Midbrain (tissue), 1 donor: ENCODE measurements around the gene TLL2.
A peak's percentile ranks its signal among the peaks of the same experiment; 100 is the strongest.

Source experiments
- DNase-seq: peaks from one replicate; lab custom pipeline; 2025; lab: John Stamatoyannopoulos, UW

Gene TLL2

DNA sequence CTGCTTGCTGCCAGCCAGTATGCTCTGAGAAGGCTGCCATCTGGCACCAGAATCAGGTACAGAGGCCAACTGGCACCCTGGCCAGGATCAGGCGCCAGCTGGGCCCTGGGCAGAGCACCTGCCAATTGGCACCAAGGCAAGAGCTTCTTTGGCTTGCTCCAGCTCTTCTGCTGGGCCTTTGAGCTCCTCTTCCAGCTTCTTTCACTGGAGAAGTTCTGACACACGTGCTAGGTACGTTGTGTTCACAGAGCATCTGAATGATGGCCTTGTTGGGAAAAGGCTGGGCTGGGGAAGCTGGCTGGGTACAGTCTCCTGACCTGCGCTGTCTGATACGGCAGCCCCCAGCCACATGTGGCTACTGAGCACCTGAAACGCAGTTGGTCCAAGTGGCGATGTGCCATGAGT, 123.3 kb downstream of the TLL2 start:
- DNase-seq = peak; percentile 84

DNA sequence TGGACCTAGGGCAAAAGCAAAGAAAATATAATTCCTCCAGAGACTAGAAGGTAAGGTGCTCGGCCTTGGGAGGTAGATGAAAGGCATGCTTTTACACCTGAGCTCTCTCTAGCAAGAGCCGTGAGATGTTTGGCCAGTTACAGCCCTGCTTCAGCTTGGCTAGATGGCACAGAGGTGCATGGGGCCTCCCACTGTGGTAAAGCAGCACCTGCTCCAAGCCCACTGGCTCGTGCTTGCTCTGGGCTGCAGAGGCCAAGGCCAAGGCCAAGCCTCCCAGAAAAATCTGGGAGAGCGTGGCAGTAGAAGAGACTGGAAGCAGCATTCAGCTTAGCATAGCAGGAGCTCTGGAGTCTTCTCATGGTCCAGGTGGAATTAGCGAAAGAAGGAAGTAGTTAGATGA, 123.9 kb downstream of the TLL2 start:
- no peak for DNase-seq

DNA sequence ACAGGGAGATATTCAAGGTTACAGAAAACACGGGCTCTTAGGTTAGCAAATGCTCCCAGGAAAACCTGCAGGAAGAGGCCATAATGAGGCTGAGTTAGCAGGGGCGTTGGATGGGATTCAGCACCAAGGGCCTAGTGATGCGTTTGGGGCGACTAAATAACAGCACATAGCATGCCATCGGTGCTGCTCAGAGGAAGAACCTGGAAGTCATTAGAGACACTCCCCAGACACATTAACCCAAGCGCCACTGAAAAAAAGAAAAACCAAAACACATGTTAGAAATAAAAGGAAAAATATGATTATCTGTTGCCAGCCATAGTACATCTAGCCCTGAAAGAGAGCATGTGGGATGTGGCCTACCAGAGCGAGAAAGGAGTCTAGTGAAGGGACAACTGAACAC, 126.1 kb downstream of the TLL2 start:
- no peak for DNase-seq

DNA sequence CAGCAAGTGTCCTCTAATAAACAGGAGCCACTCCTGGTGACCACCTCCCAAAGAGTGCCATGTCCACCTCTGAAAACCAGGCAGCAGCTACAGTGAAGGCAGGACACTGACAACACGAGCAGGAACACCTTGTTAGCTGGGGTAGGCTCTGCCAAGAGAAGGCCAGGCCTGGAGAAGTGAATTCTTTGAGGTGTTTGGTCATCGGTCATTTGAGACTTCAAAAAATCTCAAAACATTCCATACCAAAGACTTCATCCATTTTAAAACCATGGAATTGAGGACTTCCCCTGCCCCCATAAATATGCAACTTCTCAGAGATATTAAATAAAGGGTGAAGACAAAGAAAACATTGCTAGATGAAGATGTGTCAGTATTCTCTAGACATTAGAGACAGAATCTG, 126.6 kb downstream of the TLL2 start:
- DNase-seq = no peak

DNA sequence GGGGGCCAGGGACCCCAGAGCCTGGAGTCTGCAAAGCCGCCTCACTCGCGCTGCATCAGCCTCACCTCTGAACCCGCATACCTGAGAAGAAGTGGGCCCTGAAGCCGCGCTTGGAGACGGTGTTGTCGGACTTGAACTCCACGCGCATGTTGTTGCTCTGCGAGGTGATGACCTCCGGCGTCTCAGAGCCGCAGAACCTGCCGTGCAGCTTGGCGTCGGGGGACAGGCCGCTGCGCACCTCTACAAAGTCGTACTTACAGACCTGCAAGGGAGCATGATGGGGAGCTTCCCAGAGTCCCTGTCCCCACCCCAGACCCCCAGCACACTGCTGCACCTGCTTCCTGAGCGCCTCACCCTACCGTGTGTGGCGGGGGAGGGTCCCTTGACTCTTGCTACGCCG, 129.2 kb downstream of the TLL2 start:
- no peak for DNase-seq

DNA sequence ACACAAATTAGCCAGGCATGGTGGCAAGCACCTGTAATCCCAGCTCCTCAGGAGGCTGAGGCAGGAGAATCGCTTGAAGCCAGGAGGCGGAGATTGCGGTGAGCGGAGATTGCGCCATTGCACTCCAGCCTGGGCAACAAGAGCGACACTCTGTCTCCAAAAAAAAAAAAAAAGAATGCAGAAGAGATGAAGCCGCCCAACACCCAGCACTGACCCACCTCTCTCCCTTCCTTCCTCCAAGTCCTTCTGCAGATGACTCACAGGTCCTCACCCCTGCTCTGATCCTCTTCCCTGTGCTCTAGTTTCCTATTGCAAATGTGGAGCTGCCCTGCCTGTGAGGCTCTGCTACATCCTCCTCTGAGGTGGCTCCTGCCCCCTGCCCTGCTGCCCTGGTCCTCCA, 132.9 kb downstream of the TLL2 start:
- no peak for DNase-seq

DNA sequence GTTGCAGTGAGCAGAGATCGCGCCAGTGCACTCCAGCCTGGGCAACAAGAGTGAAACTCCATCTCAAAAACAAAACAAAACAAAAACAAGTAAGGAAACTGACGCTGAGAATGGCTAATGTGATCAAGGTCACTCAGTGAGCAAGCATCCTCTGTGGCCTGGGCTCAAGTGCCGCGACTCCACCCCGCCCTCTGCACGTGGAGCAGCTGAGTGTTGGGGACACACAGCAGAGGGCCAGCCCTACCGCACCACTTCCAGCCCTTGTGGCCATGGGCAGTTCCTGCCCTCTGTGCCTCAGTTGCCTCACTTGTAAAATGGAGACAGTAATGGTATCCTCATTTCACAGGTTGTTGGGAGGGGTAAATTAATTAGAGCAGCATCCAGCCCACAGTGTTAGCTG, 134.0 kb downstream of the TLL2 start:
- no peak for DNase-seq

DNA sequence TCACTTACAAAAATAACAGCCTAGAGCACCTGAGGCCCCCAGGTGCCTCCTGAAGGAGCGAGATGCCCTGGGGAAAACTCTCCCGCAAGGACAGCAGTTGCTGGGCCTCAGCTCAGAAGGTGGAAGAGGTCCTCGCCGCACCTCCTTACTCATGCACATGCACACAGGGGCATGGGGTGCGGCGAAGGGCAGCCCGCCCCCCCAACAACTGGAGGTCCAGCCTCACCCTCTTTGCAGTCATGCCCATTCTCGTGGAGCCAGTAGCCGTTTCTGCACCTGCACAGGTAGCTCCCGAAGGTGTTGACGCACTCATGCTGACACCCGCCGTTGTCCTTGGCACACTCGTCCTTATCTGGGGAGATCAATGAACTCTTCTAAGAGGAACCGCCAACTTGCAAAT, 135.0 kb downstream of the TLL2 start:
- no peak for DNase-seq

DNA sequence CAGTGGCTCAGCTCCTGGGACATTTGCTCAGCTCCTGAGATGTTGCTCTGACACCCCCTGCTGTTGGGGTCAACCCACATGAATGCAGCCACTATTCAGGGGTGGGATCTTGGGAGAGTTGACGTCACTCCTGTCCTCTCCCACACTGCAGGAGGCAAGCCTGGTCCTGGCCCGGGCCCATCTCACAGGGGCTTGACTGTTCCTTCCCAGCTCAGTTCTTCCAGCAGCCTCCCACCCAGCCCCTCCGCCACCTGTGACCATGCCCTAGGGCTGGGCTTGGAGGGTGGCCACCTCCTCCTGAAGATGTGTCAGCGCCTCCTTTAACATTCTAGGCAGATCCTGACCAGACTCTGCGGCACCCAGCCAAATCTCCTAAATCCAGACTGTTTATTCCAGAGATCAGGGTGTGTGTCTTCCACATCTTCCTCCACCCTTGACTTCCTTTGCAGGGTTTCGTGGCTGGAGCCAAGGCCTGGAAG, 135.9 kb downstream of the TLL2 start:
- no peak for DNase-seq

DNA sequence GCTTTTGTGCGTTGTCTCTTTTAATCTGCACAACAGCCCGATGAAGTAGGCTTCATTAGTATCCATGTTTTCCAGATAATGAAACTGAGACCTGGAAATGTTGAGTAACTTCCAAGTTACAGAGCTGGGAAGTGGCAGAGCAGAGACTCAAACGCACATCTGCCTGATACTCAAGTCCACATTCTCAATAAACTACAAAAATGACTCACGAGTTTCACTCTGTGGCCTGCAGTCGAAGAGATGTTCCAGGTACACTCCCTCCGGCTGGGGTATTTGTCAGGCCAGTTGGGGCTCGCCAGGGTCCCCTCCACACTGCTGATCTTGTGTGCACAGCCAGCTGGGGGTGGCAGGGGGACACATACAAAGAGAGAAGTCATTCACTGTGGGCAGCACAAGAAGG, 137.2 kb downstream of the TLL2 start:
- DNase-seq = no peak

DNA sequence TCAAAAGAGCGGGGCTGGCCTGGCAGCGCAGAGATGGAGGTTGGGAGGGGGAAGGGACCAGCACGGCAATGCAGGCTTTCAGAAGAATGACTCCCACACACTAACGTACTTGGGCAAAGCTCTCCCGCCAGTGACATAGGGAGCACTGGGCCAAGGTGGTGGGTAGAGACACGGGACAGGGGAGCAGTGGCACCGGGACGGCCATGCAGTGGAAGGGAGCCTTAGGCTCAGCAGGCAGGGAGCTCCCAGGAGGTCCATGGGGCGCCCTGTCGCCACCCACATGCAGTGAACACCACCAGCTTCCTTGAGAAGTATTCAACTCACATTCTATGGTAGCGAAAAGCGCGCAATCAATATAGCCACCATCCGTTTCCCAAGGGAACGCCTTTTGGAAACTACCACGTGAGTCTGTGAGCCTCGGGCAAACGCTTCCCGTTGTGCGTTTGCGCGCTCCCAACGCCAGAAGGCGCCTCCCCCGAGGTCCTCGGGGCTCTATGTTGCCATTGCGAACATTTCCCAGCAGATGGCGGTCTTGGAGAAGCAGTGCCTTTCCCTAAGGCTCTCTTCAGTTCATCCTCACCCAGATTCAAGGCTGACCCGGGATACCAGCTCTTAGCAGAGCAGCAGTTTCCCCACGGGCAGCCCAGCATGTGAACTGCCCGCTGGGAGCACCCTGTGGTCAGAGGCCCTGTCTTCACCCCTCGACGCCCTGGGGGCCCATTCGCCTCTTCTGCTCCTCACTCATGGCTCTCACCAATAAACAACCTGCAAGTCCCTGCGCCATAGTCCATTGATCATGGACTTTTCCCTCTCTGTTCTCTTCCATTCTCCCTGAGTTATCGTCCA, 138.5 kb downstream of the TLL2 start:
- DNase-seq = peak; percentile 91

DNA sequence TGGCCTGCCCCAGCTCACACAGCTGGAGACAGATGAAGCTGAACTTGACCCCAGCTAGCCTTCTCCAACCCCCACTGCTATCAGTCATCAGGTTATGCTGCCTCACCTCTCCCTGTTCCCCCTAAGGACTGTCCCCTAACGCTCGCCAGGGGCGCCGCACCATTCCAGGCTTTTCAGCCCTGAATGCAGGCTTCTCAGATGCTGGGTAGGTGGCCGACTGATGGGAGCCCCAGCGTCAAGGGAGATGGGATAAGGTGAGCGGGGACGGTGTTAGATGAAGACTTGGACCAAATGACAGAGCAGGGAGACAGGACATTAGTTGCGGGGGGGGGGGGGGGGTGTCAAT, 139.1 kb downstream of the TLL2 start:
- DNase-seq = no peak

DNA sequence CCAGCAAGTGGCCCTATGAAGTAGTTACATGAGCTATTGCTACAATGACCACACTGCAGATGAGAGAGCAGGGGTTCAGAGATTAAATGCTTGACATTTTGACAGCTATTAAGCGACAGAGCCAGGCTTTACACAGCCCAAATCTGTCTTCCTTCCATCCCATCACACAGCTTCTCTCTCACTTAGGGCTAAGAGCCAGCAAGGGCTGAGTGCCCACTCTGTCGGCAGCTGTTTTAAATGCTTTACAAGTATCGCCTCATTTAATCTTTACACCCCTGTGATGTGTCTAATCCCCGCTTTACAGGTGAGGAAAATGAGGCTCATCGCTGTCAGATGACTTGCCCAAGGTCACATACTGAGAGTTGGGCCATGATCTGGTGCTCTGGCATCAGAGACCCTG, 139.7 kb downstream of the TLL2 start:
- no peak for DNase-seq

DNA sequence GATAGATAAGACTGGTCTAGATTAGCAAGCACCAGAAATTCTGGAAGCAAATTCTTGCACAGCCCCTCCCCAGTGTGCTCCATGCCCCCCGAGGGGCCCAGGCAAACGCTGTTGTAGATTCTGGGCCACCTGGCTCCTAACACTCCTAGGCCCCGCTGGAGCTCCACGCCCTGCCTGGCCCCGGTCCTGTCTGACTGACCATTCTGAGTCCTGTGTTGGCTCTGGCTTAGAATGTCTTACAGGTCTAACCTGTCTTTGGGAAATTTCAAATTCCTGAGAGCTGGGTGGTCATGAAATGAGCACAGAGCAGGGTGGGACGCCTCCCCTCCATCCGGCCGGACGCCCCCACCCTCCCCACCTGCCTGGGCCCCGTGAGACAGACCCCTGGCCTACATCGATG, 142.4 kb downstream of the TLL2 start:
- DNase-seq = no peak

DNA sequence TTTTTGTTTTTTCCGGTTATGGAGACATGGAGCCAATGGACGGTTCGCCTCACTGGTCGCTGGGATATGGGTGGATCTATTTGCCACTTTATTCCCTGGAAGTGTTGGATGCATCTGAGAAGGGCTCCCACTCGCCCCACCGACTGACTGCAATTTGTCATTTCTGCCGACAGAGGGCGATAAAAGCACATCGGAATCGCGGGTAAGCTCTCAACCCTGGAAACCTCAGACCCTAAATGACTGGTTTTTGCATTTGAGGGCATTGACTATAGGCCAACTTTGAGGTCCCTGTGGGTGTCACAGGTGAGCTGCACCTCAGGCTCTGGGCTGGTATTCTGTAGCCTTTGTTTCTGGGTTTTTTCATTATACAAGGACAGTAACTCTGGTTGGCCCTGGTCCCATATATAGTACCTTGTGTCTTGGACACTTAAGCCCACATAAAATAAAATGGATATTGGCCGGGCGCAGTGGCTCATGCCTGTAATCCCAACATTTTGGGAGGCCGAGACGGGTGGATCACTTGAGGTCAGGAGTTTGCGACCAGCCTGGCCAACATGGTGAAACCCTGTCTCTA, 143.1 kb downstream of the TLL2 start:
- peak; percentile 63 for DNase-seq

DNA sequence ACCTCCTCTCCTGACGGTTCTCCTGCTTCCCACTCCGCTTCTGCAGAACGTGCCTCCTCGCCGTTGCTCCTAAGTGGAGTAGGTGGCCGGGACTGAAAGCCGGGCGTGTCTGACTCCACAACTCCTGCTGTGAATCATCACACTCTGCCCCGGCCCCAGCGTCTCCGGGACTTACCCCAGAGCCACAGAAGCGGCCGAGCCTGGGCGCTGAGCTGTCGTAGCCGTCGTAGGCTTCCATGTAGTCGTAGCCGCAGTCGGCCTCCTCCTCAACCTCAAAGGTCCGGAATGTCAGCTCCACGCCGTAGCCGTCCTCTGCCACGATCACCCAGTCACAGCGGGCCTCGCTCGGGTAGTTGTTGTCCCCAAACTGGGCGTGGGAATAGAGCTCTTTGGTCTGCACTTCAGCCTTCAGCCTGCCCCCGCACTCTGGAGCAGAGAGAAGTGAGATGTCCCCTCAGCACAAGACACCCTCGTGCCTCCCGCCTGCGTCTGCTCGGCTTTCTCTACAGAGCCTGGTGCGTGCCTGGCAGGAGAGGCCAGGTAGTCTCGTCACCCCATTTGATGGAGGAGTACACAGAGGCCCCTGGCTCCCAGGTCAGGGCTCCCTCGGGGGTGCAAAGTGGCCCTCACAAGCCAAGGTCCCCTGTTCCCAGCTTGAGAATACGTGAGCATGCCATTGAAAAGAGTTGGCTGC, 143.7 kb downstream of the TLL2 start:
- DNase-seq = no peak

DNA sequence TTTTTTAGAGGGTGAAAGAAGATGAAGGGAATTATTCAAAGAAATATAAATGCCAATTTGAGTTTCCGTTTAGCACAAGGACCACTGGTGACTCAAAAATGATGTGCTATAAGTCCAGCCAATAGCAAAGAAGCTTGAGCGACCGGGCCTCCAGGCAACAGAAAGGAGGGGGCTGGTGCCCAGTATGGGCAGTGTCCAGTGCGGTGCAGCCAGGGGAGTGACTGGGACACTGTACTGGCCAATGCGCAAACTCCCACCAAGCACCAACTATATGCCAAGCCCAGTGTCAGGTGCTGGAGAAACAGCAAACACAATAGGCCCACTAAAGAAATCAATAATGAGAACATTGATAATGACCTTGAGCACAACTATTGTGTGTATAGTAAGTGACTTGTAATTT, 144.8 kb downstream of the TLL2 start:
- DNase-seq = no peak

DNA sequence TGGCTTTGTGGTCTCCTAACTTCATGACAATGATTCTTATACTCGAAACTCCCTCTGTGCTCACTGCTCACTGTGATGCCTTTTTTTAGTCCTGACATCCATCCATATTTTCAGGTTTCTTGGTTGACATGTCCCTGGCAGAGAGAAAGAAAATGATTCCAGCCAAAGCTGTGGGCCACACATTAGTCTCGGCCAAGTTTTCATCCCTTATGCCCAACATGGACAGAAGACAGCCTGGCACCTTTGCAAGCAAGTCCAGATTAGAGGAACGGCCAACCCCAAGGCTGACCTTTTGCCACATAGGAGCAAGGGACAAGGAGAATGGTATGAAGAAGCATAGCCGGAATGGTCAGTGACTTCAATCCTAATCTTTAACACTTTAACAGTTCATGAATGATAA, 146.3 kb downstream of the TLL2 start:
- no peak for DNase-seq

DNA sequence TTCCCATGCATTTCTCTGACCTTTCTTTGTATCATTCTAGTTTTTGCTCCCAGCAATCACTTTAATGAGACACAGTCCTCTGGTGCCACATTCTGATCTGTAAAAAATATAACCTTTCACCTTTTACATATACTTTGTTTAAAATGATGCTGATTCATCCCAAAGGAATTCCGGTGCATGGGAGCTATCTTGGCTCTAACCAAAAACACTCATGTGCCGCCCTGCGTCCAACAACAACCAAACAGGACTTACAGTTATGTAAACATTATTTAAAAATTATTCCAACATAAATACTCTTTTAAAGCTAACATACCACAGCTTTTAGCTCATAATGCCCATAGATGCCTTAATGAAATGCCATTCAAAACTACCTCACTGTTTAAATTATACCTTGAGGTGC, 147.2 kb downstream of the TLL2 start:
- DNase-seq = no peak

DNA sequence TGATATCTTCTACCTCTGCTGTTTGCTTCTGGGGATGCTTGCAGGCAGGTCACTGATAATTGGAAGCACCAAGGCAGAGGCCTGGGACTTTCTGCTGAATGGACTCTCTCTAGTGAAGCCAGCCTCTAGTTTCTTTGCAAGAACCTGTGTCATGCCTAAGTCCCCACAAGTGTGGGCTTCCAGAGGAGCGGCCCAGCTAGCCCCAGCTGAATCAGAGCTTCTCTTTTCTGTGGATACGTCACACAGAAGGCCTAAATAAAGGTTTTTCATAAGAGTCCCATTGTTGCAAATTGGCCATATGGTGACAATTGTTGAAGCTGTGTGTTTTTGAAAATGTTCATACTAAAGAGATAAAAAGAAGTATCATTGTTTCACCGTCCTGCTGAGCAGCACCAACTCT, 148.2 kb downstream of the TLL2 start:
- DNase-seq = no peak

DNA sequence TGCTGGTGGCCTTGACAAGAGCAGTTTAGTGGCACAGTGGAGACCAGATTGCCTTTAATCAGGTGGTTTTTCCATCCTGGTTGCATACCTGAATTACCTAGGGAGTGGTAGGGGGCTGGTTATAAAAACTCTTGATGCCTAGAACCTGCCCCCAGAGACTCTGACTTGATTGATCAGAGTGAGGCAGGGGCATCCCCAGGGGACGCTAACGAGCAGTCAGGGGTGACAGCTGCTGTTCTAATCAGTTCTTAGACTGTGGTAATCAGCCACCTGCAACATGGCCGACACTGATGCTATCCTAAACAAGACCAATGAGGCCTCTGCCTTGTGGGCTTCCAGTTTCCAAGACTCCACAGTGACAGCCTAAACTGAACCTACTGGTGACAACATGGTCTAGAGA, 153.0 kb downstream of the TLL2 start:
- no peak for DNase-seq

DNA sequence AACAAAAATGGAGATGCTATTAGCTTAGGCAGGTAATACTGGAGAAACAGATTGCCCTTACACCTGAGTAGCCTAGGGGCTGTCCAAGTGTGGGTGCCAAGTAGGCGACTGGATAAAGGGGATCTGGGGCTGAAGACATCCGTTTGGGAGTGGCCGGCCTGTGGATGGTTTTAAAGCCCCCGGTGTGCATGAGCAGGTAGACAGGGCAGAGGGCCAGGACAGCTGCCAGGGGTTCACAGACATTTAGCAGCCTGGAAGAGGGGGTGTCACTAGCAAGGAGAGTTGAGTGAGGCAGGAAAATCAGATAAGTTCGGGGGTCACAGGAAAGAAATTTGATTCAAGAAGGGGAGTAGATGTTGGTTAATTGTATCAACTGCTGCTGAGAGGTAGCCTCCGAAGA, 153.4 kb downstream of the TLL2 start:
- no peak for DNase-seq

DNA sequence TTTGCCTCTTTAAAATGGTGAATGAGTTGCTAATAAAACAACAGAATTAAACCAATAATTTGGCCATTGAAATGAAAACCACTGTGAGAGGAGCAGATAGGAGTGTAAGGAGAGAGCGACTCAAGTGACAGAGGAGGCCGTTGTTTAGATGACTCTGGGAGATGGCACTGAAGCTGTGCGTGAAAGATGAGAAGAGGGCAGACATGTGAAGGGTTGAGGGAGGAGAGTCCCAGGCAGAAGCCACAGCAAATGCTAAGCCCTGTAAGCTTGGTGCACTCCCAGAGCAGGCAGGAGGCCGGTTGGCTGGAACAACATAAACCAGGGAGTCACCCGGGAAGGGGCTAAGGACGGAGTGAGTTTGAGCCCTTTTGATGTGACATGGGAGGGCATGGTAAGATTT, 154.1 kb downstream of the TLL2 start:
- no peak for DNase-seq
